Measurements from ENCODE around the gene MAP3K6. TPM values are rescaled to one million over a fixed set of nuclear protein-coding genes. Genes with fewer than 3 reads are reported as not detected.

The MAP3K6 gene
- 13.4 and 16.9 TPM in 2 replicates for total RNA-seq

GRCh38 chr1:27366411-27367159 is at the start of gene MAP3K6:
MAP3K6 (minus strand) TSS chr1:27366961; CDS start chr1:27366597, 364 bp downstream.

GRCh38 chr1:27392096-27392777 is 25.5 kb upstream of the MAP3K6 start, which contains the start of gene GPR3:
GPR3 (plus strand) TSS chr1:27392622; CDS start chr1:27393799, 1,177 bp downstream.

GRCh38 chr1:27383039-27383605 is 16.4 kb upstream of the MAP3K6 start, which contains the start of gene CD164L2:
CD164L2 (minus strand) TSS chr1:27383333; CDS start chr1:27383239, 94 bp downstream.

DNA sequence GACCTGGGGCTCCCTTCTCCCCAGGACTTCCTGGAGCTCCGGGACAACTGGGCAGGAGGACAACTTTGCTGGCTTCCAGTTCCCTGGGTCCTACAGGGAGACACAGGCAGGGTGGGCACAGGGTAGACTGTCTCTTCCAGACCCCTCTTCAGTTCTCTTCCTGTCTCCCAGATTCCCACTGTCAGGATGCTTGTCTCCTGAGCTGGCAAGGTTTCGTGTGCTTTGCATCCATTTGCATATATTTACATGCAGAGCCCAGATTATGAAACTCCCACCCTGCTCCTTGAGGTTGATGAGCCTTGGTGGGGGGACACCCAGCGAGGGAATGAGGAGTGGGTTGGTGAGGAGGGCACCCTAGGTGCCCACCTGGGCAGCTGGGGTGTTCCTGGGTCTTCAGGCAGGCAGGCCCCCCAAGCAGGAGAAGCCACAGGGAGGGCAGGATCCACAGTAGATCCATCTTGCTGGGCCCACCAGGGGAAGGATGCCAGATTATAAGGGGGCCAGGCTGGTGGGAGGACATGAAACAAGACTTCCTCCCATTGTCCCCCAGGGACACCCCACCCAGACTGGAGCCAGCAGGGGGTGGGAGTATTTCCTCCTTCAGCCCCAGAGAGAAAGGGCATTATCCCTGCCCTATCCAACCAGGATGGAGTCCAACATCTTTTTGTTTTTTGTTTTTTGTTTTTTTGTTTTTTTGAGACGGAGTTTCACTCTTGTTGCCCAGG is 7.8 kb upstream of the MAP3K6 start, which contains the start of gene FCN3:
TSS of gene FCN3 (minus strand) at position 463 of the 725 bp plus-strand sequence. CDS start at position 457, 6 bp downstream.

GRCh38 chr1:27341525-27342252 is 25.1 kb downstream of the MAP3K6 start, which contains the start of gene SYTL1:
SYTL1 (plus strand) TSS chr1:27342022; CDS start chr1:27345335, 3,313 bp downstream.

DNA sequence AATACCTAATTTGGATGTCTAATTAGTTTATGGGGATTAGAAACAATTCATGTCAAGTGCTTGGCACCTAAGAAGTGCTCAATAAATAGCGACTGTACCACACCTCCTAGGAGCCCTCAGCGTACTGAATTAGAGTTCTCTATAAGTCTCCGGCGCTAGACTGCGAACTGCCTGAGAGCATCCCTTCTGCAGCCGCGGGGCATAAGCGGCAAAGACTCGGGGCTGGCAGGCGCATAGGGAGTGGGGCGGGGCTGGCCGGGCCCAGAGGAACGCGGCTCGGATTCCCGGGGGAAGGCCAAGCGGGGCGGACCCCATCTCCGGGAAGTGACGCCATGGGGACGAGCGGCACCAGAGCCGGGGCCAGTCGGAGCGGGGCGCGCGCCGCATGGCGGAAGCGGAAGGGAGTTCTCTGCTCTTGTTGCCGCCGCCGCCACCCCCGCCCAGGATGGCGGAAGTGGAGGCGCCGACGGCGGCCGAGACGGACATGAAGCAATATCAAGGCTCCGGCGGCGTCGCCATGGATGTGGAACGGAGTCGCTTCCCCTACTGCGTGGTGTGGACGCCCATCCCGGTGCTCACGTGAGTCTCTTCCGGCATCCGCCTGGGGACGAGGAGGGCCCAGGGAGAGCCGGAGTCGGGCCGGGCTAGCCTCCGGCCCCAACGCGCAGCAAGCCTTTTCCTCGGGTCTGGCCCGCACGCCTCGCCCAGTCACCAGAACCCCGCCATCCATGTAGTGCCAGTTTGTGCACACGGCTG is 44.8 kb downstream of the MAP3K6 start, which contains the start of gene TMEM222:
TSS of gene TMEM222 (plus strand) at position 351 of the 756 bp plus-strand sequence. CDS start at position 386, 35 bp downstream.

Small RNA genes within 50 kb of the gene (small RNA-seq; reads per million reads assigned to genes)
- 0.37 reads per million, percentile 18 among the genes with 10 or more reads in this experiment for gene RNU6-48P

Other genes with a start within 250 kb of the MAP3K6 start
- 12.7 and 13.0 TPM in 2 replicates for gene SLC9A1, start 211.8 kb downstream of the MAP3K6 start, total RNA-seq
- 22.4 and 30.4 TPM in 2 replicates for gene WDTC1, start 132.3 kb downstream of the MAP3K6 start, total RNA-seq
- 29.4 and 41.2 TPM in 2 replicates for gene TMEM222, start 44.8 kb downstream of the MAP3K6 start, total RNA-seq
- gene SYTL1, start 24.9 kb downstream of the MAP3K6 start, total RNA-seq, result under 0.01 and 0.10 TPM in 2 replicates
- gene FCN3, start 7.9 kb upstream of the MAP3K6 start, total RNA-seq, result 0.33 and 0.48 TPM in 2 replicates
- gene CD164L2, start 16.4 kb upstream of the MAP3K6 start, total RNA-seq, result not detected in 2 replicates
- gene GPR3, start 25.7 kb upstream of the MAP3K6 start, total RNA-seq, result 0.98 and 2.6 TPM in 2 replicates
- 57.8 and 64.7 TPM in 2 replicates for gene WASF2, start 123.2 kb upstream of the MAP3K6 start, total RNA-seq
- gene AHDC1, start 237.2 kb upstream of the MAP3K6 start, total RNA-seq, result 14.4 and 18.9 TPM in 2 replicates

Data from vein endothelial cell (primary cell).